ENCODE measurements around the gene PTPRCAP. TPM values are rescaled to one million over a fixed set of nuclear protein-coding genes. Genes with fewer than 3 reads are reported as not detected.

PTPRCAP gene
- total and polyA plus RNA-seq, 2 experiments from 2014 or later = 0.43 TPM; not detected in 1

- Histone ChIP-seq H3K9me2 (ENCODE audit: insufficient read depth) (no peaks in the 10 kb centered on the region), H3K4me1 (ENCODE audit: insufficient read depth) (peaks cover 4% of the 10 kb centered on the region; the same call in 1 of the 2 replicates), H3K9me3 (ENCODE audit: low read depth) (no peaks in the 10 kb centered on the region), H2AFZ (peak overlapping the region; percentile 93), H3K27me3 (replicated peaks; ENCODE audit: insufficient read depth) (no peaks in the 10 kb centered on the region), H3K27ac (no peak overlapping the region), H3F3A (ENCODE audit: insufficient read depth) (no peaks in the 10 kb centered on the region), H3K9ac (peak overlapping the region; percentile 94), H4K20me1 (ENCODE audit: insufficient read depth) (no peaks in the 10 kb centered on the region), H3K4me3 (peak overlapping the region; percentile 90), H3K79me2 (ENCODE audit: insufficient read depth) (peaks cover 24% of the 10 kb centered on the region), H3K4me2 (ENCODE audit: unreplicated experiment) (peak overlapping the region; percentile 99), H3K36me3 (ENCODE audit: low read depth) (no peaks in the 10 kb centered on the region)
- 7 to 11% methylated on average over 16 to 29 of the region's 31 CpGs for WGBS, 2 experiments (ENCODE audit: low coverage in 1 of 2, low lambda C conversion rate in 2 of 2, missing lambda C conversion rate in 2 of 2)
- in situ Hi-C loops (cut with MboI) = no loop called here
- TF ChIP-seq EZH2phosphoT487 (IDR thresholded peaks at IDR 0.05; ENCODE audit: insufficient read depth, low read depth) (no peak), EZH2 (IDR thresholded peaks at IDR 0.05; ENCODE audit: insufficient read depth, poor library complexity, severe bottlenecking) (no peak)
- peak; percentile 65 for DNase-seq
Measured at GRCh38 chr11:67392183-67392715, 45.2 kb downstream of the PTPRCAP start.

GRCh38 chr11:67391304-67392182 lies 45.9 kb downstream of the PTPRCAP start, which contains the start of gene RAD9A:
RAD9A (plus strand) TSS chr11:67391986; CDS start chr11:67392045, 59 bp downstream.
- Histone ChIP-seq H3K9me2 (ENCODE audit: insufficient read depth) (no peaks in the 10 kb centered on the region), H3K4me3 (peak within 1 kb of the TSS; percentile 90), H3K27ac (peak within 1 kb of the TSS; percentile 79), H3F3A (ENCODE audit: insufficient read depth) (no peaks in the 10 kb centered on the region), H3K4me2 (ENCODE audit: unreplicated experiment) (peak within 1 kb of the TSS; percentile 99), H3K9me3 (ENCODE audit: low read depth) (no peaks in the 10 kb centered on the region), H3K36me3 (ENCODE audit: low read depth) (no peaks in the 10 kb centered on the region), H3K4me1 (ENCODE audit: insufficient read depth) (peaks cover 4% of the 10 kb centered on the region; the same call in 1 of the 2 replicates), H4K20me1 (ENCODE audit: insufficient read depth) (no peaks in the 10 kb centered on the region), H2AFZ (peak within 1 kb of the TSS; percentile 93), H3K79me2 (ENCODE audit: insufficient read depth) (peaks cover 24% of the 10 kb centered on the region), H3K9ac (peak within 1 kb of the TSS; percentile 94), H3K27me3 (replicated peaks; ENCODE audit: insufficient read depth) (no peaks in the 10 kb centered on the region)
- no peak for TF ChIP-seq EZH2phosphoT487 (IDR thresholded peaks at IDR 0.05; ENCODE audit: insufficient read depth, low read depth)
- TF ChIP-seq EZH2 (IDR thresholded peaks at IDR 0.05; ENCODE audit: insufficient read depth, poor library complexity, severe bottlenecking) = no peak
- DNase-seq = peak; percentile 99
- in situ Hi-C loops (cut with MboI) = no loop called here
- WGBS, 2 experiments (ENCODE audit: low coverage in 1 of 2, low lambda C conversion rate in 2 of 2, missing lambda C conversion rate in 2 of 2) = 0 to 1% methylated on average over 67 to 75 of the region's 75 CpGs

- Histone ChIP-seq H3K4me2 (ENCODE audit: unreplicated experiment) (peak overlapping the region; percentile 99), H3F3A (ENCODE audit: insufficient read depth) (no peaks in the 10 kb centered on the region), H3K4me3 (peak overlapping the region; percentile 90), H3K9me2 (ENCODE audit: insufficient read depth) (no peaks in the 10 kb centered on the region), H3K9ac (peak overlapping the region; percentile 94), H3K9me3 (ENCODE audit: low read depth) (no peaks in the 10 kb centered on the region), H3K27me3 (replicated peaks; ENCODE audit: insufficient read depth) (no peaks in the 10 kb centered on the region), H3K27ac (peak overlapping the region; percentile 79), H3K79me2 (ENCODE audit: insufficient read depth) (peaks cover 24% of the 10 kb centered on the region), H3K36me3 (ENCODE audit: low read depth) (no peaks in the 10 kb centered on the region), H2AFZ (peak overlapping the region; percentile 93), H3K4me1 (ENCODE audit: insufficient read depth) (peaks cover 4% of the 10 kb centered on the region; the same call in 1 of the 2 replicates), H4K20me1 (ENCODE audit: insufficient read depth) (no peaks in the 10 kb centered on the region)
- 2 to 3% methylated on average over 15 of the region's 15 CpGs for WGBS, 2 experiments (ENCODE audit: low coverage in 1 of 2, low lambda C conversion rate in 2 of 2, missing lambda C conversion rate in 2 of 2)
- TF ChIP-seq EZH2 (IDR thresholded peaks at IDR 0.05; ENCODE audit: insufficient read depth, poor library complexity, severe bottlenecking) (no peak), EZH2phosphoT487 (IDR thresholded peaks at IDR 0.05; ENCODE audit: insufficient read depth, low read depth) (no peak)
- in situ Hi-C loops (cut with MboI) = no loop called here
- DNase-seq = no peak
Measured at GRCh38 chr11:67390947-67391303, 46.6 kb downstream of the PTPRCAP start.

DNA sequence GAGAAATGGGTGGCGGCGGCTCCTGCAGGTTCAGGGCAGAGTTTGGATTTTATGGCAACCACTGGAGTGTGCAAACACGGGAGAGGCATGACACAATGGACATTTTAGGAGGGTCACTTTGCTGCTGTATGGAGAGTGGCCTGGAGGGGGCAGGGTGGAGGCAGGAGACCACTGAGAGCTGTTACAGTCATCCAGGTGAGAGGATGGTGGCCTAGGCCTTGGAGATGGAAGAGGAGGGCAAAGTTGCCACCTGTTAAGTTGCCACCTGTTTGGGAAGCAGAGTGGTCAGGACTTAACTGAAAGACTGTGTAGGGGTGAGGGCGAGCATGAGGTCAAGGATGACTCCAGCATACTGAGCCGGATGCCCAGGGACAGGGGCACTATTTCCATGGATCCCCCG lies 48.0 kb downstream of the PTPRCAP start:
- H3K4me2 ChIP-seq (ENCODE audit: unreplicated experiment) = no peak overlapping the region
- in situ Hi-C loops (cut with MboI) = no loop called here
- no peak overlapping the region for H3K27ac ChIP-seq
- no peaks in the 10 kb centered on the region for H3K36me3 ChIP-seq (ENCODE audit: low read depth)
- TF ChIP-seq EZH2 (IDR thresholded peaks at IDR 0.05; ENCODE audit: insufficient read depth, poor library complexity, severe bottlenecking) = no peak
- TF ChIP-seq EZH2phosphoT487 (IDR thresholded peaks at IDR 0.05; ENCODE audit: insufficient read depth, low read depth) = no peak
- H4K20me1 ChIP-seq (ENCODE audit: insufficient read depth) = no peaks in the 10 kb centered on the region
- peaks cover 12% of the 10 kb centered on the region for H3K4me1 ChIP-seq (ENCODE audit: insufficient read depth)
- peak; percentile 53 for DNase-seq
- no peaks in the 10 kb centered on the region for H3K27me3 ChIP-seq (replicated peaks; ENCODE audit: insufficient read depth)
- H3F3A ChIP-seq (ENCODE audit: insufficient read depth) = 0 out of 2 replicates have a peak, but pooled peaks cover 5% of the 10 kb centered on the region
- peaks cover 24% of the 10 kb centered on the region for H3K79me2 ChIP-seq (ENCODE audit: insufficient read depth)
- no peaks in the 10 kb centered on the region for H3K9me3 ChIP-seq (ENCODE audit: low read depth)
- no peak overlapping the region for H3K9ac ChIP-seq
- no peak overlapping the region for H2AFZ ChIP-seq
- no peak overlapping the region for H3K4me3 ChIP-seq
- no peaks in the 10 kb centered on the region for H3K9me2 ChIP-seq (ENCODE audit: insufficient read depth)
- 56 to 62% methylated on average over 5 to 6 of the region's 6 CpGs for WGBS, 2 experiments (ENCODE audit: low coverage in 1 of 2, low lambda C conversion rate in 2 of 2, missing lambda C conversion rate in 2 of 2)

All from GM23248 (cell line).